ENCODE results near the gene FGFRL1. TPM values are rescaled to one million over a fixed set of nuclear protein-coding genes. Genes with fewer than 3 reads are reported as not detected.
"Not testable (repeated sequence)": the region's sequence is repeated elsewhere in the genome, so short reads cannot be mapped to it uniquely, and the experiment has no call there.

Gene FGFRL1
- total and polyA plus RNA-seq, 8 donors = 15.4 to 42.8 (median 31.1) TPM

DNA sequence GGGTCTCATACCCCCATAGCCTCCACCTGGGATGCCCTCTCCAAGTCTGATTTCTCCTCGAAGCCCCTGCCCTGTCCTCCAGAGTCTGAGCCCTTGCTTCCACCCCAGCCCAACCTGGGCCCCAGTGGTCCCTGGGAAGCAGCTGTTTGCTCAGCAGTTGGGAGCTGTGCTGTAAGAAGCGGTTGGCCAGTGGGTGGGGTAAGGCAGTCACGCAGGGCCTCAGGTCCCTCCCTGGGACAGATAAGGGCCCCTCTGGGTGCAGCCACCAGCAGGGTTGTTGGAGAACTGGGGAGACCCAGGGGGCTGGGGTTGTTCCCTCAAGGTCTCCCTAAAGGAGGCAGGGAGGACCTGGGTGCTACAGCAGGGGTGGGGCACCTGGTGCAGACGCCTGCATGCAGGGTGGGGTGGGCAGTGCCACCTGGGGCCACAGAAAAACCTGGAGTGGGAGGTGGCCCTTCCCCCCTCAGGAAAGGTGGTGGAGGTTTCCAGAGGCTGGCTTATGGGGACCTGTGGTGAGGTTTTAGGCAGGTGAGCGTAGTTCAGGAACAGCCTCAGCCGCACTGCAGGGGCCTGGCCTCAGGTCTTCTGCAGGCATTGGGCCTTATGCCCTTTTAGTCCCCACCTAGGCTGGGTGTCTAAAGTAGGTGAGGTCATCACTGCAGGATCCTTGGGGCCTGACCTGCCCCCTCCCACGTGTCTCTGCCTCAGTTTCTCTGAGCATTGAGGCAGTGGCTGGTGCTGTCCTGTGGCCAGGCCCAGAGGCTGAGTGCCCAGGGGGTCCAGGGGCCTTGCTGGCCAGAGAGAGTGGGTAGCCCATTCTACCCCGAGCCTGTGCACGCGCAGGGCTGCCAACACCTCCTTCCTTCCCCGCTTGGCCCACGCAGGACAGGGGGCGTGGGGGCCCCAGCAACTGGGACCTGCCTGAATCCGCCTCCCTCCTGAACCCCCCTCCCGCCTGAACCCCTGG, 15.1 kb upstream of the FGFRL1 start:
- Histone ChIP-seq H3K36me3 (no peaks in the 10 kb centered on the region), H3K27me3 (peaks cover 0 to under 1% (median 0%) of the 10 kb centered on the region in 4 donors), H3K4me3 (no peak overlapping the region), H3K4me1 (peaks cover 19 to 25% (median 20%) of the 10 kb centered on the region in 3 donors), H3K27ac (no peak overlapping the region), H3K9me3 (no peaks in the 10 kb centered on the region)
- ATAC-seq = no peak
- 74 to 81% methylated on average over 15 of the region's 15 CpGs for WGBS, 2 donors
- DNase-seq = peak in 3 of 6 donors; percentile 7 to 64 (median 30)
- FAIRE-seq = no peak
- intact Hi-C loops (cut with DNase I) = no loop called here
- TF ChIP-seq, protein P1, sequence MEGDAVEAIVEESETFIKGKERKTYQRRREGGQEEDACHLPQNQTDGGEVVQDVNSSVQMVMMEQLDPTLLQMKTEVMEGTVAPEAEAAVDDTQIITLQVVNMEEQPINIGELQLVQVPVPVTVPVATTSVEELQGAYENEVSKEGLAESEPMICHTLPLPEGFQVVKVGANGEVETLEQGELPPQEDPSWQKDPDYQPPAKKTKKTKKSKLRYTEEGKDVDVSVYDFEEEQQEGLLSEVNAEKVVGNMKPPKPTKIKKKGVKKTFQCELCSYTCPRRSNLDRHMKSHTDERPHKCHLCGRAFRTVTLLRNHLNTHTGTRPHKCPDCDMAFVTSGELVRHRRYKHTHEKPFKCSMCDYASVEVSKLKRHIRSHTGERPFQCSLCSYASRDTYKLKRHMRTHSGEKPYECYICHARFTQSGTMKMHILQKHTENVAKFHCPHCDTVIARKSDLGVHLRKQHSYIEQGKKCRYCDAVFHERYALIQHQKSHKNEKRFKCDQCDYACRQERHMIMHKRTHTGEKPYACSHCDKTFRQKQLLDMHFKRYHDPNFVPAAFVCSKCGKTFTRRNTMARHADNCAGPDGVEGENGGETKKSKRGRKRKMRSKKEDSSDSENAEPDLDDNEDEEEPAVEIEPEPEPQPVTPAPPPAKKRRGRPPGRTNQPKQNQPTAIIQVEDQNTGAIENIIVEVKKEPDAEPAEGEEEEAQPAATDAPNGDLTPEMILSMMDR (IDR thresholded peaks at IDR 0.05) = no peak

GRCh38 chr4:996997-997374, 14.4 kb upstream of the FGFRL1 start:
- ATAC-seq = no peak
- H3K27me3 ChIP-seq = peaks cover 0 to 5% (median 2%) of the 10 kb centered on the region in 4 donors
- intact Hi-C loops (cut with DNase I) = no loop called here
- TF ChIP-seq, protein P1 (IDR thresholded peaks at IDR 0.05) = no peak
- FAIRE-seq = no peak
- H3K4me1 ChIP-seq = peaks cover 16 to 22% (median 17%) of the 10 kb centered on the region in 3 donors
- H3K27ac ChIP-seq = no peak overlapping the region
- H3K36me3 ChIP-seq = no peaks in the 10 kb centered on the region
- peak in 3 of 6 donors; percentile 42 to 81 (median 59) for DNase-seq
- WGBS, 2 donors = 11 to 19% methylated on average over 18 to 25 of the region's 25 CpGs
- H3K4me3 ChIP-seq = peak overlapping the region in 3 of 4 donors; percentile 14 to 47 (median 39)
- H3K9me3 ChIP-seq = no peaks in the 10 kb centered on the region

GRCh38 chr4:997375-998071, 13.9 kb upstream of the FGFRL1 start:
- Histone ChIP-seq H3K4me3 (peak overlapping the region in 3 of 4 donors; percentile 14 to 47 (median 39)), H3K36me3 (no peaks in the 10 kb centered on the region), H3K27ac (no peak overlapping the region), H3K9me3 (no peaks in the 10 kb centered on the region), H3K27me3 (peaks cover 0 to 7% (median 2%) of the 10 kb centered on the region in 4 donors), H3K4me1 (peaks cover 18 to 20% (median 18%) of the 10 kb centered on the region in 3 donors)
- DNase-seq = peak in 3 of 6 donors; percentile 48 to 74 (median 72)
- no peak for FAIRE-seq
- WGBS, 2 donors = 3 to 7% methylated on average over 36 to 68 of the region's 68 CpGs
- intact Hi-C loops (cut with DNase I) = no loop called here
- TF ChIP-seq, protein P1 (IDR thresholded peaks at IDR 0.05) = no peak
- peak in 1 of 4 donors; percentile 17 for ATAC-seq

DNA sequence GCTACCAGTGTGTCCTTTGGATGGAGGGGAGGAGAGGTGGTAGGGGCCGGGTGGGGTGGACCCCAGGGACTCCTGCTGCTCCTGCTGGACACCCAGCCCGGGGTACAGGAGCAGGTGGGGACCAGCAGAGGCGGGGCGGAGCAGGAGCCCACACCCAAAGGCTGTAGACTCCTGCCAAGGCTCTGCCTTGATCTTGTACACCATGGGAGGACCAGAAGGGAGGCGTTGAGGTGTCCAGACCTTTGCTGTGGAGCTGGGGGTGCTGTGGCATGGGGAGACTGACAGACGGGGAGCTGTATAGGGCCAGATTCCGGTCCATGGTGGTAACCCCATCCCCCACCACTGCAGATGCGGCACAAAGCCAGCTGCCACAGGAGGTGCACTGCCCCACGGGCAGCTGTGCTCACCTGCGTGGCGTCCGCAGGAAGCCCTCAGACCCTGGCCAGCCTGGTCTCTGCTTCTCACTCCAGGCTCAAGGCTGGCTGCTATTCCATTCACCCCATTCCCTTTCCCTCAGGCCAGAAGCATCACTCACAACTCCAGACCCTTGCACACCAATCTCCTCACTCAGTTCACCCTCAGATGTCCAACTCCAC, 13.2 kb upstream of the FGFRL1 start:
- peaks cover 14 to 22% (median 19%) of the 10 kb centered on the region in 3 donors for H3K4me1 ChIP-seq
- H3K27ac ChIP-seq = no peak overlapping the region
- FAIRE-seq (no peak), ATAC-seq (no peak), DNase-seq (peak in 2 of 6 donors; percentile 49 to 65)
- 27 to 47% methylated on average over 12 of the region's 12 CpGs for WGBS, 2 donors
- intact Hi-C loops (cut with DNase I) = no loop called here
- TF ChIP-seq, protein P1 (IDR thresholded peaks at IDR 0.05) = no peak
- no peaks in the 10 kb centered on the region for H3K9me3 ChIP-seq
- H3K36me3 ChIP-seq = no peaks in the 10 kb centered on the region
- H3K4me3 ChIP-seq = no peak overlapping the region
- H3K27me3 ChIP-seq = peaks cover 0 to 13% (median 2%) of the 10 kb centered on the region in 4 donors

DNA sequence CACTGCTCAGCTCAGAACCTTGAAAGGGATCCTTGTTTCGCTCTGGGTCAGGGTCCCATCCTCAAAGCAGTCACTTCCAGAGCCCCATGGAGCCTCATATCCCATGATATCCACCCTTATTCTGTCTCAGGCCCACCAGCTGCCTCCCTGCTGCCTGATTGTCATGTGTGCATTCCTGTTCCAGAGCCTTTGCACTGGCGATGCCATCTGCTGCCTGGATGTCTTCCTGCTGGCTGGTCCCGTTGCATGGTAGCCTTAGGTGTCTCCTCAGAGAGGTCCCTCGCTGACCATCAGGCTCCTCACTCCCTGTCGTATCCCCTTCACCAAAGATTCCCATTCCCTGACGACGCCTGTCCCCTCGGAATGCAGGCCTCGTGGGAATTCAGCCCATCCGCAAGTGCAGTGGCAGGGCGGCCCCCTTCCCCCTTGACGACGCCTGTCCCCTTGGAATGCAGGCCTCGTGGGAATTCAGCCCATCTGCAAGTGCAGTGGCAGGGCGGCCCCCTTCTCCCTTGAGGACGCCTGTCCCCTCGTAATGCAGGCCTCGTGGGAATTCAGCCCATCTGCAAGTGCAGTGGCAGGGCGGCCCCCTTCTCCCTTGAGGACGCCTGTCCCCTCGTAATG, 12.1 kb upstream of the FGFRL1 start:
- H3K36me3 ChIP-seq; intact Hi-C loops (cut with DNase I); ATAC-seq; H3K27ac ChIP-seq; H3K9me3 ChIP-seq; H3K4me3 ChIP-seq; FAIRE-seq: not testable (repeated sequence)
- WGBS, 2 donors = 42 to 57% methylated on average over 15 to 17 of the region's 21 CpGs
- peak in 2 of 6 donors; percentile 24 to 35 for DNase-seq
- Histone ChIP-seq H3K27me3 (peaks cover 0 to 18% (median 5%) of the 10 kb centered on the region in 4 donors), H3K4me1 (peaks cover 6 to 15% (median 11%) of the 10 kb centered on the region in 3 donors)
